H9 (cell line): ENCODE results near the gene HYAL1. TPM values are rescaled to one million over a fixed set of nuclear protein-coding genes. Genes with fewer than 3 reads are reported as not detected.
"Not testable (repeated sequence)": the region's sequence is repeated elsewhere in the genome, so short reads cannot be mapped to it uniquely, and the experiment has no call there.

Experiments
- DNase-seq: peaks from one replicate; pipeline ENCODE4 v3.0.0-alpha.2; 2017
- H2AFZ ChIP-seq: one replicate; pipeline ENCODE4 v1.6.1; 2013; ENCODE audit warnings: mild to moderate bottlenecking, low read length, control low read depth, moderate library complexity
- H2AK5ac ChIP-seq: 2 replicates; pipeline ENCODE4 v1.6.1; 2013; ENCODE audit warnings: low read length, control low read depth, mixed read lengths; ENCODE audit not compliant: insufficient read length
- H2BK120ac ChIP-seq: one replicate; pipeline ENCODE4 v1.6.1; 2013; ENCODE audit warnings: low read depth, mild to moderate bottlenecking, low read length, control low read depth, inconsistent platforms; ENCODE audit not compliant: poor library complexity, severe bottlenecking
- H2BK12ac ChIP-seq: 2 replicates; pipeline ENCODE4 v1.6.1; 2013; ENCODE audit warnings: low read length, control low read depth, mixed read lengths, low read depth; ENCODE audit not compliant: insufficient read length
- H2BK15ac ChIP-seq: 2 replicates; pipeline ENCODE4 v1.6.1; 2013; ENCODE audit warnings: low read depth, low read length, control low read depth
- H2BK20ac ChIP-seq: one replicate; pipeline ENCODE4 v1.6.1; 2013; ENCODE audit warnings: low read depth, mild to moderate bottlenecking, low read length, control low read depth, inconsistent platforms; ENCODE audit not compliant: poor library complexity, severe bottlenecking
- H2BK5ac ChIP-seq: 2 replicates; pipeline ENCODE4 v1.6.1; 2013; ENCODE audit warnings: low read length, control low read depth, mixed read lengths; ENCODE audit not compliant: insufficient read length
- H3K14ac ChIP-seq: 2 replicates; pipeline ENCODE4 v1.6.1; 2013; ENCODE audit warnings: low read length, control low read depth; ENCODE audit not compliant: insufficient read depth
- H3K18ac ChIP-seq: 2 replicates; pipeline ENCODE4 v1.6.1; 2013; ENCODE audit warnings: low read depth, mild to moderate bottlenecking, mixed read lengths, low read length, control low read depth; ENCODE audit not compliant: insufficient read length
- H3K23ac ChIP-seq: 2 replicates; pipeline ENCODE4 v1.6.1; 2013; ENCODE audit warnings: low read length, control low read depth, mixed read lengths, low read depth; ENCODE audit not compliant: insufficient read length
- H3K23me2 ChIP-seq: 2 replicates; pipeline ENCODE4 v1.6.1; 2013; ENCODE audit warnings: low read depth, mild to moderate bottlenecking, mixed read lengths, low read length, control low read depth; ENCODE audit not compliant: insufficient read length, poor library complexity, severe bottlenecking
- H3K27ac ChIP-seq: 2 replicates; pipeline ENCODE4 v1.5.1; 2013; ENCODE audit warnings: low read length, control low read depth, mixed read lengths, low read depth; ENCODE audit not compliant: insufficient read length
- H3K27me3 ChIP-seq: 2 replicates; pipeline ENCODE4 v1.6.1; 2013; ENCODE audit warnings: low read length, control low read depth, inconsistent platforms; ENCODE audit not compliant: insufficient read depth
- H3K4ac ChIP-seq: 2 replicates; pipeline ENCODE4 v1.6.1; 2013; ENCODE audit warnings: low read depth, mild to moderate bottlenecking, control low read depth, inconsistent platforms, low read length, moderate library complexity
- H3K4me1 ChIP-seq: 2 replicates; pipeline ENCODE4 v1.6.1; 2013; ENCODE audit warnings: low read length, control low read depth, inconsistent platforms; ENCODE audit not compliant: insufficient read depth
- H3K4me2 ChIP-seq: 2 replicates; pipeline ENCODE4 v1.6.1; 2013; ENCODE audit warnings: low read length, control low read depth, mixed read lengths; ENCODE audit not compliant: insufficient read length, insufficient read depth
- H3K56ac ChIP-seq: 2 replicates; pipeline ENCODE4 v1.6.1; 2013; ENCODE audit warnings: low read depth, mild to moderate bottlenecking, mixed read lengths, low read length, control low read depth; ENCODE audit not compliant: insufficient read length
- H3K79me1 ChIP-seq: 2 replicates; pipeline ENCODE4 v1.6.1; 2013; ENCODE audit warnings: low read depth, mild to moderate bottlenecking, moderate library complexity, low read length, control low read depth, inconsistent platforms; ENCODE audit not compliant: insufficient read depth, poor library complexity, severe bottlenecking
- H3K79me2 ChIP-seq: 2 replicates; pipeline ENCODE4 v1.6.1; 2013; ENCODE audit warnings: low read length, control low read depth, inconsistent platforms; ENCODE audit not compliant: insufficient read depth
- H3K9ac ChIP-seq: 2 replicates; pipeline ENCODE4 v1.6.1; 2013; ENCODE audit warnings: low read length, control low read depth, mixed read lengths; ENCODE audit not compliant: insufficient read length; ENCODE audit errors: extremely low read depth
- H3K9me3 ChIP-seq: one replicate; pipeline ENCODE4 v1.6.1; 2013; ENCODE audit warnings: low read depth, low read length, inconsistent platforms; ENCODE audit not compliant: control insufficient read depth
- H3T11ph ChIP-seq: one replicate; pipeline ENCODE4 v1.6.1; 2013; ENCODE audit warnings: mild to moderate bottlenecking, low read length, control low read depth, inconsistent platforms
- H4K20me1 ChIP-seq: one replicate; pipeline ENCODE4 v1.6.1; 2013; ENCODE audit not compliant: control insufficient read depth, insufficient read length, insufficient read depth
- H4K5ac ChIP-seq: 2 replicates; pipeline ENCODE4 v1.6.1; 2013; ENCODE audit warnings: low read depth, mild to moderate bottlenecking, mixed read lengths, low read length, control low read depth; ENCODE audit not compliant: insufficient read length
- H4K8ac ChIP-seq: replicated peaks from 2 replicates; pipeline ENCODE4 v1.6.1; 2013; ENCODE audit warnings: low read length, control low read depth, mixed read lengths, low read depth; ENCODE audit not compliant: insufficient read length
- H4K91ac ChIP-seq: 2 replicates; pipeline ENCODE4 v1.6.1; 2013; ENCODE audit warnings: low read depth, mild to moderate bottlenecking, moderate library complexity, mixed read lengths, low read length, control low read depth; ENCODE audit not compliant: insufficient read length
- H3K27ac Mint-ChIP-seq, 3 experiments: 2 replicates in 2 of 3; 3 replicates in 1 of 3; pipeline ENCODE4 v1.8.0; 2020 to 2021; ENCODE audit warnings: mixed read lengths in 3 of 3, mild to moderate bottlenecking in 1 of 3, moderate library complexity in 1 of 3
- H3K27me3 Mint-ChIP-seq: 2 replicates; pipeline ENCODE4 v1.8.0; 2021; ENCODE audit warnings: low read depth, mild to moderate bottlenecking, moderate library complexity, mixed read lengths
- H3K36me3 Mint-ChIP-seq, 3 experiments: 2 replicates in 2 of 3; 3 replicates in 1 of 3; pipeline ENCODE4 v1.8.0; 2020 to 2021; ENCODE audit warnings: low read depth in 3 of 3, mixed read lengths in 3 of 3; ENCODE audit not compliant: insufficient read depth in 1 of 3
- H3K4me1 Mint-ChIP-seq, 2 experiments: 2 replicates each; pipeline ENCODE4 v1.8.0; 2020; ENCODE audit warnings: mixed read lengths in 2 of 2
- H3K4me3 Mint-ChIP-seq, 2 experiments: 2 replicates in 1 of 2; 3 replicates in 1 of 2; pipeline ENCODE4 v1.8.0; 2020 to 2021; ENCODE audit warnings: mild to moderate bottlenecking in 2 of 2, mixed read lengths in 2 of 2, moderate library complexity in 1 of 2
- H3K9me3 Mint-ChIP-seq, 2 experiments: 2 replicates in 1 of 2; 3 replicates in 1 of 2; pipeline ENCODE4 v1.8.0; 2020; ENCODE audit warnings: mild to moderate bottlenecking in 2 of 2, mixed read lengths in 2 of 2, moderate library complexity in 1 of 2
- WGBS: extraction: QIAGEN DNeasy Blood & Tissue Kit; methylation state at CpG from one replicate; pipeline ENCODE4 v1.1.7; 2013; ENCODE audit warnings: missing lambda C conversion rate, low lambda C conversion rate, mixed read lengths; ENCODE audit not compliant: insufficient read length; ENCODE audit errors: extremely low coverage; 5-methylcytosine and 5-hydroxymethylcytosine counted together
- total RNA-seq: library from RNA; stranded (reverse); gene quantifications from 2 replicates; pipeline ENCODE4 v1.2.1, GENCODE V29; 2021
- TF ChIP-seq, protein P1 (sequence below): fragments of 200-600 bp; sonication (generic); conservative IDR thresholded peaks from 3 replicates; pipeline ENCODE4 v1.8.0; 2021; ENCODE audit warnings: antibody characterized with exemption, mild to moderate bottlenecking

The HYAL1 gene
- total RNA-seq, 1 experiment from 2014 or later, result 2.0 TPM

DNA sequence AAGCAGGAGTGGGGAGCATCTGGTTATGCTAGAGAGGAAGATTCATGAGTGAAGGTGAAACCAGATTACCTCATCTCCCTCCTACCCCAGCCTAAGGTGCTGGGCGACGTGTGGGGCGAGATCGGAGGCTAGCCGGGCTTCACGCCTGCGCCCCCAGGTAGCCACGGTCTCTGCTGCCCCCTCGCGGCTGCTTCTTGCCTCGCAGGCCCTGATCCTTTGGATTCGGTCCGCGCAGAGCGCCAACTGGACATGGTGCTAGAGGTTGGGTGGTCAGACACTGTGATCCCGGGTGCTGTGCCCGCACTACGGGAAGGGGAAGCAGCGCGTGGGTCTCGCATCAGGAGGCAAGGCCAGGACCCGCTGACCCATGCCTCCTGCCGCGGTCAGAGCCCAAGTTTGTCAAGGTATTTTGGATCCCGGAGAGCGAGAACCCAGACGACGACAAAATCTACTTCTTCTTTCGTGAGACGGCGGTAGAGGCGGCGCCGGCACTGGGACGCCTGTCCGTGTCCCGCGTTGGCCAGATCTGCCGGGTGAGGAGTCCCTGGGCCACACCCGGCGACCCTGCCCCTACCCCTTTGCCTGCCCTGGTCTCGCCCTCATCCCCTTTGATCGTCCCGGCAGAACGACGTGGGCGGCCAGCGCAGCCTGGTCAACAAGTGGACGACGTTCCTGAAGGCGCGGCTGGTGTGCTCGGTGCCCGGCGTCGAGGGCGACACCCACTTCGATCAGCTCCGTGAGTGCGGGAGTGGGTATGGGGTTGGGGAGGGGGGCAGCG is 30.3 kb downstream of the HYAL1 start:
- H3K9ac ChIP-seq, result no peak overlapping the region

GRCh38 chr3:50272538-50272910 is 30.9 kb downstream of the HYAL1 start:
- H2BK15ac ChIP-seq, H3K4me2 ChIP-seq: not testable (repeated sequence)

More for the DNA sequence above, 30.3 kb downstream of the HYAL1 start:
- Histone ChIP-seq H2BK12ac (no peak overlapping the region), H2AFZ (no peak overlapping the region), H3K27ac (no peak overlapping the region), H3K27me3 (peaks cover 16% of the 10 kb centered on the region; the same call in 1 of the 2 replicates), H3K79me2 (no peaks in the 10 kb centered on the region), H2BK120ac (no peak overlapping the region), H3K14ac (no peak overlapping the region; the same call in 1 of the 2 replicates), H2BK15ac (no peak overlapping the region), H3K23me2 (peaks cover 10% of the 10 kb centered on the region), H2AK5ac (no peak overlapping the region), H4K91ac (no peak overlapping the region), H3K4me1 (peaks cover 2% of the 10 kb centered on the region; the same call in 1 of the 2 replicates), H3T11ph (no peak overlapping the region), H4K5ac (no peak overlapping the region), H3K23ac (no peak overlapping the region), H3K9me3 (no peaks in the 10 kb centered on the region), H4K8ac (no peak overlapping the region), H3K56ac (no peak overlapping the region), H2BK5ac (no peak overlapping the region), H3K79me1 (no peaks in the 10 kb centered on the region), H2BK20ac (no peak overlapping the region), H3K18ac (no peak overlapping the region), H4K20me1 (no peaks in the 10 kb centered on the region), H3K4ac (no peak overlapping the region), H3K4me2 (peak overlapping the region; percentile 35)
- no peaks in the 10 kb centered on the region; a peak in 1 of 7 replicates for H3K36me3 Mint-ChIP-seq
- WGBS, result no CpG with 5 or more reads among the region's 61 CpGs
- H3K4me1 Mint-ChIP-seq, result peaks cover 34 to 46% of the 10 kb centered on the region in 2 experiments
- H3K27ac Mint-ChIP-seq, result no peak overlapping the region
- TF ChIP-seq, protein P1, sequence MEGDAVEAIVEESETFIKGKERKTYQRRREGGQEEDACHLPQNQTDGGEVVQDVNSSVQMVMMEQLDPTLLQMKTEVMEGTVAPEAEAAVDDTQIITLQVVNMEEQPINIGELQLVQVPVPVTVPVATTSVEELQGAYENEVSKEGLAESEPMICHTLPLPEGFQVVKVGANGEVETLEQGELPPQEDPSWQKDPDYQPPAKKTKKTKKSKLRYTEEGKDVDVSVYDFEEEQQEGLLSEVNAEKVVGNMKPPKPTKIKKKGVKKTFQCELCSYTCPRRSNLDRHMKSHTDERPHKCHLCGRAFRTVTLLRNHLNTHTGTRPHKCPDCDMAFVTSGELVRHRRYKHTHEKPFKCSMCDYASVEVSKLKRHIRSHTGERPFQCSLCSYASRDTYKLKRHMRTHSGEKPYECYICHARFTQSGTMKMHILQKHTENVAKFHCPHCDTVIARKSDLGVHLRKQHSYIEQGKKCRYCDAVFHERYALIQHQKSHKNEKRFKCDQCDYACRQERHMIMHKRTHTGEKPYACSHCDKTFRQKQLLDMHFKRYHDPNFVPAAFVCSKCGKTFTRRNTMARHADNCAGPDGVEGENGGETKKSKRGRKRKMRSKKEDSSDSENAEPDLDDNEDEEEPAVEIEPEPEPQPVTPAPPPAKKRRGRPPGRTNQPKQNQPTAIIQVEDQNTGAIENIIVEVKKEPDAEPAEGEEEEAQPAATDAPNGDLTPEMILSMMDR, result peak; percentile 99
- peak overlapping the region; percentile 51 to 68; a peak in 4 of 5 replicates for H3K4me3 Mint-ChIP-seq
- H3K27me3 Mint-ChIP-seq, result peaks cover 55% of the 10 kb centered on the region
- peak; percentile 88 for DNase-seq
- no peaks in the 10 kb centered on the region; a peak in 1 of 5 replicates for H3K9me3 Mint-ChIP-seq

More at GRCh38 chr3:50272538-50272910, 30.9 kb downstream of the HYAL1 start:
- not testable (repeated sequence) for H3K18ac ChIP-seq, H3K23ac ChIP-seq, H2BK20ac ChIP-seq, H4K5ac ChIP-seq, H3K56ac ChIP-seq, H2BK5ac ChIP-seq, H2BK12ac ChIP-seq, H3K4ac ChIP-seq, H4K91ac ChIP-seq, H3K36me3 Mint-ChIP-seq, H3T11ph ChIP-seq, DNase-seq, H3K9me3 ChIP-seq, H4K8ac ChIP-seq, H2AK5ac ChIP-seq, H3K79me1 ChIP-seq, H3K27ac ChIP-seq, H3K14ac ChIP-seq, H3K9ac ChIP-seq, H4K20me1 ChIP-seq, H2AFZ ChIP-seq, H3K79me2 ChIP-seq, H3K9me3 Mint-ChIP-seq, H3K4me1 ChIP-seq, H2BK120ac ChIP-seq
- peaks cover 51% of the 10 kb centered on the region for H3K27me3 Mint-ChIP-seq
- H3K27ac Mint-ChIP-seq, result peak overlapping the region in 1 of 3 experiments; percentile 59; a peak in 1 of 7 replicates
- Histone ChIP-seq H3K27me3 (peaks cover 16% of the 10 kb centered on the region; the same call in 1 of the 2 replicates), H3K23me2 (peaks cover 10% of the 10 kb centered on the region)
- 0 out of 5 replicates have a peak overlapping the region, but pooled peaks of 1 of the 2 experiments have one; percentile 68 for H3K4me3 Mint-ChIP-seq
- H3K4me1 Mint-ChIP-seq, result peaks cover 40 to 52% of the 10 kb centered on the region in 2 experiments
- WGBS, result no CpG with 5 or more reads among the region's 10 CpGs
